Nephron (organoid): ENCODE data around the gene CDYL2.

Experiments
- H3K27ac Mint-ChIP-seq, 3 experiments: 2 replicates each; pipeline ENCODE4 v1.8.0; 2020; ENCODE audit warnings: mixed read lengths in 3 of 3, mild to moderate bottlenecking in 2 of 3, moderate library complexity in 1 of 3
- H3K27me3 Mint-ChIP-seq: 2 replicates; pipeline ENCODE4 v1.8.0; 2021; ENCODE audit warnings: low read depth, mild to moderate bottlenecking, moderate library complexity, mixed read lengths
- H3K36me3 Mint-ChIP-seq: 2 replicates; pipeline ENCODE4 v1.8.0; 2020; ENCODE audit warnings: low read depth, mixed read lengths
- H3K4me1 Mint-ChIP-seq: 2 replicates; pipeline ENCODE4 v1.8.0; 2020; ENCODE audit warnings: mixed read lengths
- H3K4me3 Mint-ChIP-seq, 3 experiments: 2 replicates each; pipeline ENCODE4 v1.8.0; 2020; ENCODE audit warnings: mild to moderate bottlenecking in 3 of 3, mixed read lengths in 3 of 3, moderate library complexity in 2 of 3
- H3K9me3 Mint-ChIP-seq: 2 replicates; pipeline ENCODE4 v1.8.0; 2020; ENCODE audit warnings: mixed read lengths
- CTCF ChIP-seq, 3 experiments: fragments of 200-600 bp; sonication (generic); IDR thresholded peaks; one replicate each; pipeline ENCODE4 v1.5.0; 2021; ENCODE audit warnings: antibody characterized with exemption in 3 of 3; ENCODE audit not compliant: unreplicated experiment in 3 of 3

The CDYL2 gene

GRCh38 chr16:80804526-80805383 is at the start of gene CDYL2:
Gene CDYL2, minus strand, starts transcription at chr16:80804598. Its CDS starts 425 bp downstream, at chr16:80804173.
- TF ChIP-seq CTCF (IDR thresholded peaks at IDR 0.05; ENCODE audit: unreplicated experiment in 3 of 3) = no peak
- Mint-ChIP-seq H3K36me3 (no peaks in the 10 kb centered on the region), H3K9me3 (no peaks in the 10 kb centered on the region), H3K4me3 (peak within 1 kb of the TSS; percentile 94 to 97 (median 96)), H3K4me1 (no peaks in the 10 kb centered on the region), H3K27ac (peak within 1 kb of the TSS in 1 of 3 experiments; percentile 67), H3K27me3 (peaks cover 46% of the 10 kb centered on the region)

GRCh38 chr16:80852261-80852872 is 48.0 kb upstream of the CDYL2 start:
- Mint-ChIP-seq H3K36me3 (no peaks in the 10 kb centered on the region), H3K9me3 (no peaks in the 10 kb centered on the region), H3K4me3 (no peak overlapping the region), H3K27me3 (no peaks in the 10 kb centered on the region), H3K27ac (no peak overlapping the region), H3K4me1 (no peaks in the 10 kb centered on the region)
- TF ChIP-seq CTCF (IDR thresholded peaks at IDR 0.05; ENCODE audit: unreplicated experiment in 3 of 3) = peak in 2 of 3 experiments; percentile 14 to 30

- no peak overlapping the region for H3K4me3 Mint-ChIP-seq
- H3K36me3 Mint-ChIP-seq = no peaks in the 10 kb centered on the region
- no peaks in the 10 kb centered on the region for H3K9me3 Mint-ChIP-seq
- no peak for TF ChIP-seq CTCF (IDR thresholded peaks at IDR 0.05; ENCODE audit: unreplicated experiment in 3 of 3)
- H3K27me3 Mint-ChIP-seq = no peaks in the 10 kb centered on the region
- no peaks in the 10 kb centered on the region for H3K4me1 Mint-ChIP-seq
- no peak overlapping the region for H3K27ac Mint-ChIP-seq
Measured at GRCh38 chr16:80851831-80852230, 47.4 kb upstream of the CDYL2 start.

- no peaks in the 10 kb centered on the region for H3K36me3 Mint-ChIP-seq
- H3K27me3 Mint-ChIP-seq = no peaks in the 10 kb centered on the region
- no peaks in the 10 kb centered on the region for H3K4me1 Mint-ChIP-seq
- TF ChIP-seq CTCF (IDR thresholded peaks at IDR 0.05; ENCODE audit: unreplicated experiment in 3 of 3) = no peak
- peaks cover 3% of the 10 kb centered on the region for H3K9me3 Mint-ChIP-seq
- H3K4me3 Mint-ChIP-seq = no peak overlapping the region
- no peak overlapping the region for H3K27ac Mint-ChIP-seq
Measured at GRCh38 chr16:80850757-80851156, 46.4 kb upstream of the CDYL2 start.

- no peaks in the 10 kb centered on the region for H3K36me3 Mint-ChIP-seq
- H3K27ac Mint-ChIP-seq = no peak overlapping the region
- no peak for TF ChIP-seq CTCF (IDR thresholded peaks at IDR 0.05; ENCODE audit: unreplicated experiment in 3 of 3)
- H3K27me3 Mint-ChIP-seq = no peaks in the 10 kb centered on the region
- peaks cover 9% of the 10 kb centered on the region for H3K9me3 Mint-ChIP-seq
- no peak overlapping the region for H3K4me3 Mint-ChIP-seq
- no peaks in the 10 kb centered on the region for H3K4me1 Mint-ChIP-seq
Measured at GRCh38 chr16:80848862-80849261, 44.5 kb upstream of the CDYL2 start.
